ENCODE measurements around the gene GFOD1.
"Not testable (repeated sequence)": the region's sequence is repeated elsewhere in the genome, so short reads cannot be mapped to it uniquely, and the experiment has no call there.

The GFOD1 gene

DNA sequence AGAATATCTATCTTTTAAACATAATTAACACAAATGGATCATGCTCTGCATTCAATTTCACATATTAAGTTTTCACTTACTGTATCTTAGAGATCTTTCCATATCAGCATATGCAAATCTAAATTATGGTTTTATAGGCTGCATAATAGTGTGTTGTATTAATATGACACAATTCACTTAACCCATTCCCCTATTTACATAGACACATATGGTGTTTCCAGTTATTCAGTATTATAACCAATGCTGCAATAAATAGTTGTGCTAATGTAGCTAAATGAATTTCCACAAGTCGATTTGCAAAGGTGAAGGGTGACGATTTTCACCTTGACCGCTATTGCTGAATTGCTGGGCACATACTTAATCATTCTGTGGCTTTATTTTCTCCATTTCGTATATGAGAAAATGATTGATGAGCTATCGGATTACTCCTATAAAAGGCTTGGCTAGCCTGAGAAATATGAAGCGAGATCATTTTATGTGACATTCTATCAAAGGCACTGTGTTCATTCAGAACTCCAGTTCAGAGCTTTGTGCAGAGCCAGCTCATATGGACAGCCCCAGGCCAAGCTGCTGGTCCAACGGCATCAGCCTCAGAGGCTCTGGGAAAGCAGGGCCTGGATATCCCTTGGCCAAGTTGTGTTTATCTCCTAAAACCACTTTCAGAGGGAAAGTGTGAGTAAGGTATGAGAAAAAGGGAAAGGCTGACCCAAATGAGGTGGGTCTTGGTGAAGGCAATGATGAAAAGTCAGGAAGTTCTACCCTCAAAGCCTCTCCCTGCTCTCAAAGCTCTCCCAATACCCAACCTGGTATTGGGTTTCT lies 50.8 kb downstream of the GFOD1 start:
- H3K4me1 ChIP-seq: peaks cover 3% of the 10 kb centered on the region

DNA sequence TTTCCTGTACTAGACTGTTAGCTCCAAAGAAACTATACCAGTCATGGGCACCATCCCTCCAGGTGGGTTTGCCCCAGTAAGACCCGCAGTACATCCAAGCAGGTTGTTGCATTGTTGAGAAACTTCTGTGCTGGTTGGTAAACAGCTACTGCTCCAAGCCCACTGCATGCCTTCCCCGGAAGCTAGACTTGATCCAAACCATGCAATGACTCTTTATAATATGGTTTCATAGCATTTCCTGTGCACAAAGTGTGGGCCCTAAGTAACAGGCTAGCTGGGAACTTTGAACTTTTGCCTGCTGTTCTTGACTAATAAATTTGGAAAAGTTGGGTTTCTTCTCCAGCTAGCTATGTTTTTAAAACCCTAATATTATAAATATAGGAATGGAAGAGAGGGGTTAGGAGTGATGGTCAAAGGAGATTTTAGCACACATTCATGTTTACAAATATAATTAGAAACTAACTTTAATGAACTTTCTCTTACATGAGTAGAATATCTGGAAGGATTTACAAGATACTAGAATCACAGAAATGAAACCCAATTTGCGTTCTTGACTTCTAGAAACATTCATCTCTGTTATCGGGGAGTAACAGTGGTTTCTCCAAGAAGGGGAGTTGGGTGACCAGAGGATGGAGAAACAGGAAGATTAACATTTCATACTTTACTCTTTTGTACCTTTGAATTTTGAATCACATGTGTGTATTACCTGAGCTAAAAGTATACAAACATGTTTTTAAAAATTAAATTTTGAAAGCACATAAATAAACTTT lies 51.7 kb downstream of the GFOD1 start:
- no peaks in the 10 kb centered on the region for H3K36me3 ChIP-seq (ENCODE audit: control insufficient read depth, insufficient read depth, low read length)
- no peaks in the 10 kb centered on the region for H3K9me3 ChIP-seq (ENCODE audit: control insufficient read depth, low read length)
- no peak overlapping the region for H3K4me3 ChIP-seq (ENCODE audit: low read depth, low read length)
- peaks cover 13% of the 10 kb centered on the region for H3K79me2 ChIP-seq
- no peak overlapping the region for H2AFZ ChIP-seq
- no peak overlapping the region for H3K4me2 ChIP-seq (ENCODE audit: low read length)
- no peak overlapping the region for H3K9ac ChIP-seq
- peaks cover 3% of the 10 kb centered on the region for H3K4me1 ChIP-seq
- no peak overlapping the region for H3K27ac ChIP-seq
- TF ChIP-seq CTCF (IDR thresholded peaks at IDR 0.05): no peak
- H3K27me3 ChIP-seq (ENCODE audit: control insufficient read depth, insufficient read depth, low read length): no peaks in the 10 kb centered on the region

More for the DNA sequence above, 50.8 kb downstream of the GFOD1 start:
- H3K36me3 ChIP-seq (ENCODE audit: control insufficient read depth, insufficient read depth, low read length): no peaks in the 10 kb centered on the region
- no peaks in the 10 kb centered on the region for H3K27me3 ChIP-seq (ENCODE audit: control insufficient read depth, insufficient read depth, low read length)
- TF ChIP-seq CTCF (IDR thresholded peaks at IDR 0.05): no peak
- H3K9ac ChIP-seq: no peak overlapping the region
- no peak overlapping the region for H2AFZ ChIP-seq
- no peak overlapping the region for H3K27ac ChIP-seq
- no peak overlapping the region for H3K4me2 ChIP-seq (ENCODE audit: low read length)
- no peak overlapping the region for H3K4me3 ChIP-seq (ENCODE audit: low read depth, low read length)
- H3K9me3 ChIP-seq (ENCODE audit: control insufficient read depth, low read length): no peaks in the 10 kb centered on the region
- H3K79me2 ChIP-seq: peaks cover 13% of the 10 kb centered on the region

GRCh38 chr6:13434777-13435176 lies 52.6 kb downstream of the GFOD1 start:
- no peaks in the 10 kb centered on the region for H3K36me3 ChIP-seq (ENCODE audit: control insufficient read depth, insufficient read depth, low read length)
- no peak overlapping the region for H3K27ac ChIP-seq
- peaks cover 13% of the 10 kb centered on the region for H3K79me2 ChIP-seq
- no peaks in the 10 kb centered on the region for H3K9me3 ChIP-seq (ENCODE audit: control insufficient read depth, low read length)
- no peak overlapping the region for H3K9ac ChIP-seq
- H3K4me3 ChIP-seq (ENCODE audit: low read depth, low read length): no peak overlapping the region
- H3K4me1 ChIP-seq: peaks cover 3% of the 10 kb centered on the region
- TF ChIP-seq CTCF (IDR thresholded peaks at IDR 0.05): no peak
- H3K4me2 ChIP-seq (ENCODE audit: low read length): no peak overlapping the region
- no peaks in the 10 kb centered on the region for H3K27me3 ChIP-seq (ENCODE audit: control insufficient read depth, insufficient read depth, low read length)
- no peak overlapping the region for H2AFZ ChIP-seq

DNA sequence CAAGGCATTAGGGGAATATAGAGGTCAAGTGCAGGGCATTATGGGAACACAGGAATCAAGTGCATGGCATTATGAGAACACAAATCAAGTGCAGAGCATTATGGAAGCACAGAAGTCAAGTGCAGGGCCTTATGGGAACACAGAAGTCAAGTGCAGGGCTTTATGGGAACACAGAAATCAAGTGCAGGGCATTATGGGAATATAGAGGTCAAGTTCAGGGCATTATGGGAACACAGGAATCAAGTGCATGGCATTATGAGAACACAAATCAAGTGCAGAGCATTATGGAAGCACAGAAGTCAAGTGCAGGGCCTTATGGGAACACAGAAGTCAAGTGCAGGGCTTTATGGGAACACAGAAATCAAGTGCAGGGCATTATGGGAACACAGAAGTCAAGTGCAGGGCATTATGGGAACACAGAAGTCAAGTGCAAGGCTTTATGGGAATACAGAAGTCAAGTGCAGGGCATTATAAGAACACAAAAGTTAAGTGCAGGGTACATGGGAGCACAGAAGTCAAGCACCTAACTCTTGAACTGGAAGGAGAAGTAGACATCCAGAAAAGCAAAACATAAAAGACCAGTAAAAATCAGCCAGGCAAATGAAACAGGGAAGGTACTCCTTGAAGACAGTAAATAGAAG lies 53.1 kb downstream of the GFOD1 start:
- H3K27ac ChIP-seq; H3K4me2 ChIP-seq (ENCODE audit: low read length); H3K4me1 ChIP-seq; H2AFZ ChIP-seq; H3K9ac ChIP-seq; H3K9me3 ChIP-seq (ENCODE audit: control insufficient read depth, low read length); H3K4me3 ChIP-seq (ENCODE audit: low read depth, low read length); H3K27me3 ChIP-seq (ENCODE audit: control insufficient read depth, insufficient read depth, low read length); H3K36me3 ChIP-seq (ENCODE audit: control insufficient read depth, insufficient read depth, low read length): not testable (repeated sequence)
- peaks cover 13% of the 10 kb centered on the region for H3K79me2 ChIP-seq

- H2AFZ ChIP-seq: no peak overlapping the region
- TF ChIP-seq CTCF (IDR thresholded peaks at IDR 0.05): no peak
- no peak overlapping the region for H3K9ac ChIP-seq
- no peak overlapping the region for H3K4me3 ChIP-seq (ENCODE audit: low read depth, low read length)
- H3K4me1 ChIP-seq: peaks cover 3% of the 10 kb centered on the region
- H3K79me2 ChIP-seq: peaks cover 18% of the 10 kb centered on the region
- no peaks in the 10 kb centered on the region for H3K36me3 ChIP-seq (ENCODE audit: control insufficient read depth, insufficient read depth, low read length)
- no peak overlapping the region for H3K27ac ChIP-seq
- H3K9me3 ChIP-seq (ENCODE audit: control insufficient read depth, low read length): no peaks in the 10 kb centered on the region
- H3K4me2 ChIP-seq (ENCODE audit: low read length): no peak overlapping the region
- H3K27me3 ChIP-seq (ENCODE audit: control insufficient read depth, insufficient read depth, low read length): no peaks in the 10 kb centered on the region
These were observed 53.7 kb downstream of the GFOD1 start for GRCh38 chr6:13433709-13434121.
